Measurements from ENCODE around the gene TNS1. TPM values are rescaled to one million over a fixed set of nuclear protein-coding genes. Genes with fewer than 3 reads are reported as not detected.

Gene TNS1
- total RNA-seq, 1 donor from 2014 or later: 219 TPM

DNA sequence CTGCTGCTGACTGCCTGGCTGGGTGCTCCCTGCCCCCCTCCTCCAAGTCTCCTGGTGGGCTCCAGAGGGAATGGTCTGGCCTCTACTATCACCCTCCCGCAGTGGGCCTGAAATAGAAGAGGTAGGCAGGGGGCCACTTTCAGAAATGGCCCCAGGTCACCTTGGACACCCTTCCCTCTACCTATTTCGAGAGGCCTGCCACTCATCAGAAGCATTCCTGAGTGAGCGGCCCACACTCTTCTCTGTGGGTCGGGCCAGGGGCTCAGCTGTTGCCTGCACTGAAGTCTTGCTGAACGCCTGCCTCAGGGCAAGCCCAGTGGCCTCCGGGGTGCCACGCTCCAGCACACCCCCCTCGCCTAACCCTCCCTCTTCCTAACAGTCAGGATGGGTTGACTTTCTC lies 124.9 kb downstream of the TNS1 start:
- TF ChIP-seq, protein P1, sequence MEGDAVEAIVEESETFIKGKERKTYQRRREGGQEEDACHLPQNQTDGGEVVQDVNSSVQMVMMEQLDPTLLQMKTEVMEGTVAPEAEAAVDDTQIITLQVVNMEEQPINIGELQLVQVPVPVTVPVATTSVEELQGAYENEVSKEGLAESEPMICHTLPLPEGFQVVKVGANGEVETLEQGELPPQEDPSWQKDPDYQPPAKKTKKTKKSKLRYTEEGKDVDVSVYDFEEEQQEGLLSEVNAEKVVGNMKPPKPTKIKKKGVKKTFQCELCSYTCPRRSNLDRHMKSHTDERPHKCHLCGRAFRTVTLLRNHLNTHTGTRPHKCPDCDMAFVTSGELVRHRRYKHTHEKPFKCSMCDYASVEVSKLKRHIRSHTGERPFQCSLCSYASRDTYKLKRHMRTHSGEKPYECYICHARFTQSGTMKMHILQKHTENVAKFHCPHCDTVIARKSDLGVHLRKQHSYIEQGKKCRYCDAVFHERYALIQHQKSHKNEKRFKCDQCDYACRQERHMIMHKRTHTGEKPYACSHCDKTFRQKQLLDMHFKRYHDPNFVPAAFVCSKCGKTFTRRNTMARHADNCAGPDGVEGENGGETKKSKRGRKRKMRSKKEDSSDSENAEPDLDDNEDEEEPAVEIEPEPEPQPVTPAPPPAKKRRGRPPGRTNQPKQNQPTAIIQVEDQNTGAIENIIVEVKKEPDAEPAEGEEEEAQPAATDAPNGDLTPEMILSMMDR (IDR thresholded peaks at IDR 0.05; ENCODE audit: insufficient read depth, low read depth, low read length): no peak
- no peak for TF ChIP-seq EZH2 (IDR thresholded peaks at IDR 0.05; ENCODE audit: insufficient read depth, low read length)
- Histone ChIP-seq H3K9me3 (ENCODE audit: insufficient read depth, low read depth, low read length) (no peaks in the 10 kb centered on the region), H3K9ac (ENCODE audit: low read length) (no peak overlapping the region), H3K79me2 (ENCODE audit: insufficient read depth, low read length) (peaks cover 2% of the 10 kb centered on the region), H2AFZ (ENCODE audit: low read depth, low read length) (no peak overlapping the region), H3K27ac (ENCODE audit: low read depth, low read length) (no peak overlapping the region), H3K4me2 (ENCODE audit: low read length) (no peak overlapping the region), H4K20me1 (ENCODE audit: insufficient read depth, low read length) (peaks cover 89% of the 10 kb centered on the region), H3K27me3 (ENCODE audit: insufficient read depth, low read length) (no peaks in the 10 kb centered on the region), H3K4me1 (ENCODE audit: insufficient read depth, low read length) (no peaks in the 10 kb centered on the region), H3K4me3 (ENCODE audit: insufficient read depth, low read depth, low read length) (no peak overlapping the region), H3K36me3 (ENCODE audit: insufficient read depth, low read length) (peaks cover 44% of the 10 kb centered on the region)
- no peak for FAIRE-seq
- no peaks in the 10 kb centered on the region for H3K27me3 Mint-ChIP-seq (ENCODE audit: low read depth, unreplicated experiment)
- no peak overlapping the region for H3K27ac Mint-ChIP-seq (ENCODE audit: unreplicated experiment)
- DNase-seq (ENCODE audit: low read depth): no peak
- H3K9me3 Mint-ChIP-seq (ENCODE audit: unreplicated experiment): peaks cover 2% of the 10 kb centered on the region
- H3K4me1 Mint-ChIP-seq (ENCODE audit: low read depth, unreplicated experiment): peaks cover 6% of the 10 kb centered on the region
- H3K36me3 Mint-ChIP-seq (ENCODE audit: low read depth, unreplicated experiment): peaks cover 51% of the 10 kb centered on the region
- no peak overlapping the region for H3K4me3 Mint-ChIP-seq (ENCODE audit: unreplicated experiment)

DNA sequence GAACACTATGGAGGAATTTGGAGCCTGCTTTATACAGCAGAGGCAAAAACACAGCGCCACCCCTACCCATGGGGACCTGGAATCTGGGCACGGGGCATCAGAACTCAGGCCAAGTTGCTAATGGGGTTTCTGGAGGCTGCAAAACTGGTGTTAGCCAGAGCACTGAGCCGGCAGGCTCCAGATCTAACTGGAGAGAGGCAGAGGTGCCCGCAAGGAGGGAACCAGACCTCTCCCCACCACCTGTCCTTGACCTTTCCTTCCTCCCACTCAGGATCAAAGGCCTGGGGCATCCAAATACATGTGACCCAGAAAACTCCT lies 126.6 kb downstream of the TNS1 start:
- Mint-ChIP-seq H3K27me3 (ENCODE audit: low read depth, unreplicated experiment) (no peaks in the 10 kb centered on the region), H3K4me1 (ENCODE audit: low read depth, unreplicated experiment) (peaks cover 6% of the 10 kb centered on the region), H3K9me3 (ENCODE audit: unreplicated experiment) (peaks cover 2% of the 10 kb centered on the region), H3K4me3 (ENCODE audit: unreplicated experiment) (no peak overlapping the region), H3K27ac (ENCODE audit: unreplicated experiment) (peak overlapping the region; percentile 66), H3K36me3 (ENCODE audit: low read depth, unreplicated experiment) (peaks cover 58% of the 10 kb centered on the region)
- Histone ChIP-seq H3K9me3 (ENCODE audit: insufficient read depth, low read depth, low read length) (no peaks in the 10 kb centered on the region), H3K4me2 (ENCODE audit: low read length) (no peak overlapping the region), H3K4me3 (ENCODE audit: insufficient read depth, low read depth, low read length) (no peak overlapping the region), H3K27me3 (ENCODE audit: insufficient read depth, low read length) (no peaks in the 10 kb centered on the region), H4K20me1 (ENCODE audit: insufficient read depth, low read length) (peaks cover 100% of the 10 kb centered on the region), H3K36me3 (ENCODE audit: insufficient read depth, low read length) (peaks cover 39% of the 10 kb centered on the region), H2AFZ (ENCODE audit: low read depth, low read length) (no peak overlapping the region), H3K27ac (ENCODE audit: low read depth, low read length) (no peak overlapping the region), H3K9ac (ENCODE audit: low read length) (no peak overlapping the region), H3K4me1 (ENCODE audit: insufficient read depth, low read length) (no peaks in the 10 kb centered on the region), H3K79me2 (ENCODE audit: insufficient read depth, low read length) (peaks cover 5% of the 10 kb centered on the region)
- TF ChIP-seq, protein P1 (IDR thresholded peaks at IDR 0.05; ENCODE audit: insufficient read depth, low read depth, low read length): no peak
- TF ChIP-seq EZH2 (IDR thresholded peaks at IDR 0.05; ENCODE audit: insufficient read depth, low read length): no peak
- FAIRE-seq (no peak), DNase-seq (ENCODE audit: low read depth) (no peak)

DNA sequence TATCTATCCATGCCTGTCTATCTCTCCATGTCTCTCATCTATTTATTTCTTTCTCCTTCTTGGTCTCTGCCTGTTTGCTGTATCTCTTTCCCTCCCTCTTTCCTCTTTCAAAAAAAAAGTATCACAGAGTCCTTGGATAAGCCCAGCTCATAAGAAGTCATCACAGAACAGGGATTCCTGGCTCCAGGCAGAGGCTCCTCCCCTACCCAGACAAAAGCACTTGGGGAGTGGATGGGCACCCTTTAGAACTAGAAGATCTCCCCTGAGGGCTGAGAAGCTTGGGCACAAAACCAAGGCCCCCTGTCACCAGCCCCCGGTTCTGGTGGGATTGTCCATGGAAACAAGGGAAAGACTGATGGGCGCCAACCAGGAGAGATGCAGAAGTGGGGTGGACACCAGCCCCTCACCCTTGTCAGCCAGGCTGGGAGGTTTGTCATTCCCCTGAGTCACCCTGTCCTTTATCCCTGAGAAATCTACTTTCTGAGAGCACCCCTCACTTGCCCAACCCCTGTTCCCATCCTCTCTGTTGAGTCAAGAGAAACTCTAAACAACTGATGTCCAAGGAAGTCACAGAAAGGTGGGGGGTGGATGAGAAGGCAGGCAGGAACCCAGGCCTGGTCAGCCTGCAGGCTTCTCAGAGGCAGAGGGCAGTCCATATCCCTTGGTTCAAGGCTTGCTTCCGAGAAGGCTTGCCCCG lies 127.1 kb downstream of the TNS1 start:
- DNase-seq (ENCODE audit: low read depth) (no peak), FAIRE-seq (no peak)
- no peaks in the 10 kb centered on the region for H3K27me3 Mint-ChIP-seq (ENCODE audit: low read depth, unreplicated experiment)
- H3K9me3 Mint-ChIP-seq (ENCODE audit: unreplicated experiment): peaks cover 2% of the 10 kb centered on the region
- Histone ChIP-seq H3K9ac (ENCODE audit: low read length) (no peak overlapping the region), H4K20me1 (ENCODE audit: insufficient read depth, low read length) (peaks cover 100% of the 10 kb centered on the region), H3K36me3 (ENCODE audit: insufficient read depth, low read length) (peaks cover 34% of the 10 kb centered on the region), H3K79me2 (ENCODE audit: insufficient read depth, low read length) (peaks cover 3% of the 10 kb centered on the region), H3K27ac (ENCODE audit: low read depth, low read length) (no peak overlapping the region), H3K4me3 (ENCODE audit: insufficient read depth, low read depth, low read length) (no peak overlapping the region), H3K4me1 (ENCODE audit: insufficient read depth, low read length) (no peaks in the 10 kb centered on the region), H2AFZ (ENCODE audit: low read depth, low read length) (no peak overlapping the region), H3K4me2 (ENCODE audit: low read length) (no peak overlapping the region), H3K27me3 (ENCODE audit: insufficient read depth, low read length) (no peaks in the 10 kb centered on the region), H3K9me3 (ENCODE audit: insufficient read depth, low read depth, low read length) (no peaks in the 10 kb centered on the region)
- H3K27ac Mint-ChIP-seq (ENCODE audit: unreplicated experiment): no peak overlapping the region
- H3K4me3 Mint-ChIP-seq (ENCODE audit: unreplicated experiment): no peak overlapping the region
- TF ChIP-seq, protein P1 (IDR thresholded peaks at IDR 0.05; ENCODE audit: insufficient read depth, low read depth, low read length): no peak
- no peak for TF ChIP-seq EZH2 (IDR thresholded peaks at IDR 0.05; ENCODE audit: insufficient read depth, low read length)
- H3K4me1 Mint-ChIP-seq (ENCODE audit: low read depth, unreplicated experiment): peaks cover 6% of the 10 kb centered on the region
- H3K36me3 Mint-ChIP-seq (ENCODE audit: low read depth, unreplicated experiment): peaks cover 58% of the 10 kb centered on the region
